GM20000 (cell line): Measurements from ENCODE around the gene ZNF821.

ENCODE experiments used
- DNase-seq: peaks from one replicate; pipeline ENCODE4 v3.0.0; 2012; ENCODE audit warnings: low spot score
- CTCF ChIP-seq: IDR thresholded peaks from 2 replicates; pipeline ENCODE4 v1.5.1; 2012; ENCODE audit warnings: mild to moderate bottlenecking, control low read depth; ENCODE audit errors: extremely low read depth, missing control alignments

Gene ZNF821

GRCh38 chr16:71848622-71849021, 35.4 kb downstream of the ZNF821 start:
- no peak for TF ChIP-seq CTCF
- no peak for DNase-seq

GRCh38 chr16:71847096-71847495, 36.9 kb downstream of the ZNF821 start:
- no peak for TF ChIP-seq CTCF
- no peak for DNase-seq

GRCh38 chr16:71846431-71846830, 37.6 kb downstream of the ZNF821 start:
- no peak for DNase-seq

GRCh38 chr16:71845639-71846430, 38.1 kb downstream of the ZNF821 start, which contains the start of gene ATXN1L:
ATXN1L (plus strand) TSS chr16:71845976; CDS start chr16:71849741, 3,765 bp downstream.
- TF ChIP-seq CTCF, result no peak
- DNase-seq, result peak; percentile 98

More at GRCh38 chr16:71846431-71846830, 37.6 kb downstream of the ZNF821 start:
- no peak for TF ChIP-seq CTCF

- DNase-seq, result no peak
- TF ChIP-seq CTCF, result no peak
These were observed 40.4 kb downstream of the ZNF821 start for GRCh38 chr16:71843572-71843971.

- no peak for TF ChIP-seq CTCF
These were observed 43.9 kb downstream of the ZNF821 start for GRCh38 chr16:71840052-71840451.

GRCh38 chr16:71837150-71837549, 46.8 kb downstream of the ZNF821 start:
- no peak for TF ChIP-seq CTCF
- no peak for DNase-seq

More at GRCh38 chr16:71840052-71840451, 43.9 kb downstream of the ZNF821 start:
- DNase-seq, result no peak
